ENCODE results near the gene TMEM61.
"Not testable (repeated sequence)": the region's sequence is repeated elsewhere in the genome, so short reads cannot be mapped to it uniquely, and the experiment has no call there.

TMEM61 gene

GRCh38 chr1:54980528-54981241 lies at the start of gene TMEM61:
Gene TMEM61 (plus strand): TSS chr1:54980628. CDS start chr1:54981066, 438 bp downstream.
- no peak for DNase-seq

GRCh38 chr1:54931275-54931840 lies 49.1 kb upstream of the TMEM61 start:
- DNase-seq = no peak

- not testable (repeated sequence) for DNase-seq
Observed at GRCh38 chr1:54934081-54934480, 46.3 kb upstream of the TMEM61 start.

GRCh38 chr1:54934869-54935268 lies 45.6 kb upstream of the TMEM61 start:
- DNase-seq = no peak

GRCh38 chr1:54936791-54937190 lies 43.6 kb upstream of the TMEM61 start:
- DNase-seq = no peak

GRCh38 chr1:54937469-54937868 lies 43.0 kb upstream of the TMEM61 start:
- DNase-seq = no peak

- DNase-seq = not testable (repeated sequence)
Observed at GRCh38 chr1:54938955-54939354, 41.5 kb upstream of the TMEM61 start.

- no peak for DNase-seq
Observed at GRCh38 chr1:54940042-54940441, 40.4 kb upstream of the TMEM61 start.

GRCh38 chr1:54942976-54943375 lies 37.5 kb upstream of the TMEM61 start:
- DNase-seq = no peak

- peak; percentile 75 for DNase-seq
Observed at GRCh38 chr1:54944610-54945392, 35.6 kb upstream of the TMEM61 start.

- no peak for DNase-seq
Observed at GRCh38 chr1:54945393-54945936, 35.0 kb upstream of the TMEM61 start.

GRCh38 chr1:54947540-54947939 lies 32.9 kb upstream of the TMEM61 start:
- DNase-seq = no peak

GRCh38 chr1:54949053-54949452 lies 31.4 kb upstream of the TMEM61 start:
- DNase-seq = no peak

- DNase-seq = no peak
Observed at GRCh38 chr1:54950006-54950368, 30.4 kb upstream of the TMEM61 start.

GRCh38 chr1:54950369-54951163 lies 29.9 kb upstream of the TMEM61 start:
- DNase-seq = peak; percentile 63

GRCh38 chr1:54951810-54952226 lies 28.6 kb upstream of the TMEM61 start:
- no peak for DNase-seq

- no peak for DNase-seq
Observed at GRCh38 chr1:54952950-54953718, 27.3 kb upstream of the TMEM61 start.

- no peak for DNase-seq
Observed at GRCh38 chr1:54953846-54954245, 26.6 kb upstream of the TMEM61 start.

GRCh38 chr1:54955359-54955758 lies 25.1 kb upstream of the TMEM61 start:
- DNase-seq = no peak

GRCh38 chr1:54956726-54957125 lies 23.7 kb upstream of the TMEM61 start:
- DNase-seq = no peak

GRCh38 chr1:54959241-54959640 lies 21.2 kb upstream of the TMEM61 start:
- DNase-seq = no peak
